ENCODE measurements around the gene HIC1. TPM values are rescaled to one million over a fixed set of nuclear protein-coding genes. Genes with fewer than 3 reads are reported as not detected.
"Not testable (repeated sequence)": the region's sequence is repeated elsewhere in the genome, so short reads cannot be mapped to it uniquely, and the experiment has no call there.

HIC1 gene, protein sequence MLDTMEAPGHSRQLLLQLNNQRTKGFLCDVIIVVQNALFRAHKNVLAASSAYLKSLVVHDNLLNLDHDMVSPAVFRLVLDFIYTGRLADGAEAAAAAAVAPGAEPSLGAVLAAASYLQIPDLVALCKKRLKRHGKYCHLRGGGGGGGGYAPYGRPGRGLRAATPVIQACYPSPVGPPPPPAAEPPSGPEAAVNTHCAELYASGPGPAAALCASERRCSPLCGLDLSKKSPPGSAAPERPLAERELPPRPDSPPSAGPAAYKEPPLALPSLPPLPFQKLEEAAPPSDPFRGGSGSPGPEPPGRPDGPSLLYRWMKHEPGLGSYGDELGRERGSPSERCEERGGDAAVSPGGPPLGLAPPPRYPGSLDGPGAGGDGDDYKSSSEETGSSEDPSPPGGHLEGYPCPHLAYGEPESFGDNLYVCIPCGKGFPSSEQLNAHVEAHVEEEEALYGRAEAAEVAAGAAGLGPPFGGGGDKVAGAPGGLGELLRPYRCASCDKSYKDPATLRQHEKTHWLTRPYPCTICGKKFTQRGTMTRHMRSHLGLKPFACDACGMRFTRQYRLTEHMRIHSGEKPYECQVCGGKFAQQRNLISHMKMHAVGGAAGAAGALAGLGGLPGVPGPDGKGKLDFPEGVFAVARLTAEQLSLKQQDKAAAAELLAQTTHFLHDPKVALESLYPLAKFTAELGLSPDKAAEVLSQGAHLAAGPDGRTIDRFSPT
- total RNA-seq: 23.5 TPM

- H3K36me3 ChIP-seq (ENCODE audit: control insufficient read depth in 3 of 3, insufficient read depth in 3 of 3, low read length in 3 of 3): peaks cover 0 to 4% (median 3%) of the 10 kb centered on the region in 3 donors
- H3K4me3 ChIP-seq (ENCODE audit: low read length in 3 of 3): peak within 1 kb of the TSS; percentile 56 to 68 (median 67)
- no peaks in the 10 kb centered on the region for H3K9me3 ChIP-seq (ENCODE audit: control insufficient read depth in 3 of 3, low read length in 3 of 3)
- H3K9ac ChIP-seq (ENCODE audit: low read depth in 1 of 3, low read length in 3 of 3): peak within 1 kb of the TSS in 2 of 3 donors; percentile 62 to 79
- H3K4me1 ChIP-seq (ENCODE audit: control insufficient read depth in 3 of 3, insufficient read depth in 3 of 3, low read length in 3 of 3): peaks cover 14 to 20% (median 18%) of the 10 kb centered on the region in 3 donors
- H3K27ac ChIP-seq (ENCODE audit: low read depth, low read length): peak within 1 kb of the TSS; percentile 81
- H3K27me3 ChIP-seq (ENCODE audit: control insufficient read depth in 3 of 3, insufficient read depth in 3 of 3, low read length in 3 of 3): peaks cover 0 to 23% (median 11%) of the 10 kb centered on the region in 3 donors
These were observed at the start of gene HIC1 for GRCh38 chr17:2054512-2055291. Gene HIC1 (plus strand): TSS chr17:2055103. CDS start chr17:2056691, 1,588 bp downstream.

DNA sequence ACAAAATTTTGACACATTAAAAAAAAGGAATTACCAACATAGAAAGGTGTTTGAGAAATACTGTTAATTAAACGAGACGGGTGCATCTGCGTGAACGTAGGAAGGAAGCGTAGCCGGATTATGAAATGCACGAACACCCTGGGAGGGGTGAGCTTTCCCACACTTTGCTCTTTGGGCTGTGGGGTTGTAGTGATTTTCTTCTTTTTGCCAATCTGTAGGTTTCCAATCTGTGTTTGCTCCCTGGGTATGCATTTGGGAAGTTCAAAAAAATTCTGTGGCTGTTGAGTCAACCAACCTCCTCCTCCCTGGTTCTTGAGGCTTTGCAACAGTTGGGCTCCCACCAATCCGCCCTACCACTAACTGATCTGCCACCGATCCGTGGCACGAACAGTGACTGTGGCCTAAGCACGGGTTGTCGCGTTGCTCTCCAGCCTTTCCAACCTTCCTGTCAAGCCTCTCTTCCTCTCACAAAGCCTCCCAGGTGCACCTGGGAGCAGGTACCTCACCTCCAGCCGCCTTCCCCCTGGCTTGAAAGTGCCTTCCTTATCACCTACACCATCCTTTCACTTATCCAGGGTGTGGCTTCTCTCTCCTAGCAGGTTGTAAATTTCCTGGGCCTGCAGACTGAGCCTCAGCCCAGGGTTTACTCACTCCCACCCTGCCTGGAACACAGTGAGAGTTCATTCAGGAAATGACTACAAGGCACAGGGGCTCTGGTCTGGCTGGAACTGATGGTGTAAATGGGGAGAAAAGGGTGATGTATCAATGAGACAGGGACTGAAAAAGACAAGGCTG is 46.4 kb upstream of the HIC1 start:
- H3K27ac ChIP-seq (ENCODE audit: low read depth, low read length): no peak overlapping the region
- no peaks in the 10 kb centered on the region for H3K36me3 ChIP-seq (ENCODE audit: control insufficient read depth in 3 of 3, insufficient read depth in 3 of 3, low read length in 3 of 3)
- H3K27me3 ChIP-seq (ENCODE audit: control insufficient read depth in 3 of 3, insufficient read depth in 3 of 3, low read length in 3 of 3): no peaks in the 10 kb centered on the region
- peaks cover 26 to 38% (median 26%) of the 10 kb centered on the region in 3 donors for H3K4me1 ChIP-seq (ENCODE audit: control insufficient read depth in 3 of 3, insufficient read depth in 3 of 3, low read length in 3 of 3)
- no peak overlapping the region for H3K4me3 ChIP-seq (ENCODE audit: low read length in 3 of 3)
- H3K9me3 ChIP-seq (ENCODE audit: control insufficient read depth in 3 of 3, low read length in 3 of 3): no peaks in the 10 kb centered on the region
- H3K9ac ChIP-seq (ENCODE audit: low read depth in 1 of 3, low read length in 3 of 3): no peak overlapping the region

DNA sequence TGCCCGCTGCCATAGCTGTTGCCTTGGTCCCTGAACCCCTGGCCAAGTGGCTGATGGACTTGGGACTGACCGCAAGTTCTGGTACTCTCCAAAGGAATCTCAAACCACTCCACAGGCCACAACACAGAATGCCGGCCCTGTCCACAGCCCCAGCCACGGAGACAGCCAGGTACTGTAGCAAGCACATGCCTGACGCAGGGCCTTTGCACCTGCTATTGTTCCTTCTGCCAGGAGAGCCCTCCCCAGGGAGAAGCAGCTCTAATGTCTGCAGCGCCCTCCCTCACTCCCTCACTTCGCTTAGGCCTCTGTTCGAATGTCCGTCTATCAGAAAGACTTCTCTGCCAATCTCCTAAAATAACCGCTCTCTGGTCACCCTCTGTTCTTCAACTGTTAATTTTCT is 45.2 kb upstream of the HIC1 start:
- Histone ChIP-seq H3K27ac (ENCODE audit: low read depth, low read length) (no peak overlapping the region), H3K4me1 (ENCODE audit: control insufficient read depth in 3 of 3, insufficient read depth in 3 of 3, low read length in 3 of 3) (peaks cover 19 to 31% (median 21%) of the 10 kb centered on the region in 3 donors), H3K9me3 (ENCODE audit: control insufficient read depth in 3 of 3, low read length in 3 of 3) (no peaks in the 10 kb centered on the region), H3K27me3 (ENCODE audit: control insufficient read depth in 3 of 3, insufficient read depth in 3 of 3, low read length in 3 of 3) (no peaks in the 10 kb centered on the region), H3K4me3 (ENCODE audit: low read length in 3 of 3) (no peak overlapping the region), H3K36me3 (ENCODE audit: control insufficient read depth in 3 of 3, insufficient read depth in 3 of 3, low read length in 3 of 3) (no peaks in the 10 kb centered on the region), H3K9ac (ENCODE audit: low read depth in 1 of 3, low read length in 3 of 3) (no peak overlapping the region)

DNA sequence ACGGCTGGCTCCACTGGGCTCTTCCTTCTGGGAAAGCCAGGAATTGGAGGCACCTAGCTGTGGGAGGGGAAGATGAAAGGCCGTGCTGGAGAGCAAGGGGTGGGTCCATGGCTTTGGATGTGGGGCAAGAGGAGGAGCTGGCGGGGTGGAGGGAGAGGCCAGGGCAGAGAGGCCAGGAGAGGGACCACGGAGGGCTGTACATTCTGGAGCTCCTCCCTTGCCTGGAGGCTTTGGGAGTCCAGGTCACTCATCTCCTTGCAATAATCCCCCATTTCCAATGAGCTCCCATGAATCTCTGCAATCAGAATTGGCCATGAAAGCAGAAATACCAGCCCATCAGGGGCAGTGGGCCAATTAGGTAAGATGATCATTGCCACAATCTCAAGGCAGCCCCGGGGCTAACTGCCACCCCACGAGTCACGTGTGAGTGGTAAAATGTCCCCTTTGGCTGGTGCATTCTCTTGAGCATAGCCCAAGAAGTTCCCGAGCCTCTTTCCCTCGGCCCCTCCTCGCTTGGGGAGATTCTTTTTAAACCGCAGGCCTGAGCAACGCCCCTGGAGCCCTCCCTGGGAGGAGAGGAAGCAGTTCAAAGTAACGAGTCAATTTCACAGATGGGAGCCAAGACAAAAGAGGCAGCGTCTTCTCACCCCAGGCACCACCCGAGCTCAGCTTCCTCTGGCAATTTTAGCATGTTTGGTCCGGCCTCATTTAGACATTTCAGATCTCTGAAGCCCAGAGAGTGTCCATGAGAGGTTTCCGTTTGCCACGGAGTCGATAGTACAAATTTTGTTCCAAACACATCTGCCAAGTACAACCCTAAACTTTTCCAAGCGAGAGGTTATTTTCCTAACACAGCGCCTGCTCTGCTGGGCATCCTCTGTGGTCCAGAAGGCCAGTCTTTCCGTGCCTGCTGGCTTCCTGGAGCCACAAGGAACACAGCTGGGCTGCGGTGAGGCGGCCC is 43.2 kb upstream of the HIC1 start:
- H3K4me3 ChIP-seq (ENCODE audit: low read length in 3 of 3): peak overlapping the region; percentile 17 to 56 (median 42)
- no peaks in the 10 kb centered on the region for H3K36me3 ChIP-seq (ENCODE audit: control insufficient read depth in 3 of 3, insufficient read depth in 3 of 3, low read length in 3 of 3)
- peaks cover 13 to 29% (median 14%) of the 10 kb centered on the region in 3 donors for H3K4me1 ChIP-seq (ENCODE audit: control insufficient read depth in 3 of 3, insufficient read depth in 3 of 3, low read length in 3 of 3)
- H3K27me3 ChIP-seq (ENCODE audit: control insufficient read depth in 3 of 3, insufficient read depth in 3 of 3, low read length in 3 of 3): no peaks in the 10 kb centered on the region
- peak overlapping the region; percentile 32 for H3K27ac ChIP-seq (ENCODE audit: low read depth, low read length)
- H3K9me3 ChIP-seq (ENCODE audit: control insufficient read depth in 3 of 3, low read length in 3 of 3): no peaks in the 10 kb centered on the region
- H3K9ac ChIP-seq (ENCODE audit: low read depth in 1 of 3, low read length in 3 of 3): peak overlapping the region; percentile 35 to 66 (median 65)

DNA sequence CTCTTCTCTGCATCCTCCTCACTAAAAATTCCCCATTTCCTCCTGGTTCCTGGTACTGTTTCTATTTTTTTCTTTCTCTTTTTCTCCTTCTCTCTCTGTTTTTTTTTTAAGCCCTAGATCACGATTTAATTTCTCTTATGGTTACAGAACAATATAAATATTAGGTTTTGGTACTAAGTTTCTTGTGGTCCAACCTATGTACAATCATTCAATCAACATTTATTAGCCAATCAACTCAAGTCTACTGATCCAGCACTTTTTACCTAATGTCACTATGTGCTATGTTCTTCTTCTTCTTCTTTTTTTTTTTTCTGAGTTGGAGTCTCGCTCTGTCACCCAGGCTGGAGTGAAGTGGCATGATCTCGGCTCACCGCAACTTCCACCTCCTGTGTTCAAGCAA is 42.4 kb upstream of the HIC1 start:
- no peaks in the 10 kb centered on the region for H3K27me3 ChIP-seq (ENCODE audit: control insufficient read depth in 3 of 3, insufficient read depth in 3 of 3, low read length in 3 of 3)
- H3K9me3 ChIP-seq (ENCODE audit: control insufficient read depth in 3 of 3, low read length in 3 of 3): no peaks in the 10 kb centered on the region
- peaks cover 17 to 33% (median 20%) of the 10 kb centered on the region in 3 donors for H3K4me1 ChIP-seq (ENCODE audit: control insufficient read depth in 3 of 3, insufficient read depth in 3 of 3, low read length in 3 of 3)
- peak overlapping the region in 2 of 3 donors; percentile 17 to 42 for H3K4me3 ChIP-seq (ENCODE audit: low read length in 3 of 3)
- no peak overlapping the region for H3K9ac ChIP-seq (ENCODE audit: low read depth in 1 of 3, low read length in 3 of 3)
- H3K36me3 ChIP-seq (ENCODE audit: control insufficient read depth in 3 of 3, insufficient read depth in 3 of 3, low read length in 3 of 3): no peaks in the 10 kb centered on the region
- peak overlapping the region; percentile 32 for H3K27ac ChIP-seq (ENCODE audit: low read depth, low read length)

DNA sequence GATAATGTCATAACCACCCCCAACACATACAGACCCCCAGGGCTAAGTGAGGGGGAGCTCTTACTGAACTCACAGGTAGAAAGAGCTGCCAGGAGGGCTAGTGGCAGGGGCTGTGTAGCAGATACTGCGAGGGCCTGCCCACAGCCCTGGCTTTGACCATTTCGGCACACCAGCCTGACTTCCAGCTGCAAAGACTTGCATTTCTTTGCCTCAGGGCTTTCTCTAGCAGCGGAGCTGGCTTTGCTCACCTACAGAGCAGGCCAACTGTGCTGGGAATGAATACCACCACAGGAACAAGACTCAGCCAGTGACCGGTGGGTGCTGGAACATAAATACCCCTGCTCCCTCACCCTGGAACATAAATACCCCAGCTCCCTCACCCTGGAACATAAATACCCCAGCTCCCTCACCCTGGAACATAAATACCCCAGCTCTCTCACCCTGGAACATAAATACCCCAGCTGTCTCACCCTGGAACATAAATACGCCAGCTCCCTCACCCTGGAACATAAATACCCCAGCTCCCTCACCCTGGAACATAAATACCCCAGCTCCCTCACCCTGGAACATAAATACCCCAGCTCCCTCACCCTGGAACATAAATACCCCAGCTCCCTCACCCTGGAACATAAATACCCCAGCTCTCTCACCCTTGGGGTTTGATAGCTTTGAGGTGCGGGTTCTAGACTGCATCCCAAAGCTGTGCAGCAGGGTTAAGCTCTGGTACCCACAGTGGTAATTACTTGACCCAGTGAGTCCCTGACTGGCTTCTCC is 41.5 kb upstream of the HIC1 start:
- not testable (repeated sequence) for H3K9ac ChIP-seq (ENCODE audit: low read depth in 1 of 3, low read length in 3 of 3); H3K27ac ChIP-seq (ENCODE audit: low read depth, low read length); H3K27me3 ChIP-seq (ENCODE audit: control insufficient read depth in 3 of 3, insufficient read depth in 3 of 3, low read length in 3 of 3); H3K36me3 ChIP-seq (ENCODE audit: control insufficient read depth in 3 of 3, insufficient read depth in 3 of 3, low read length in 3 of 3); H3K9me3 ChIP-seq (ENCODE audit: control insufficient read depth in 3 of 3, low read length in 3 of 3); H3K4me3 ChIP-seq (ENCODE audit: low read length in 3 of 3)
- H3K4me1 ChIP-seq (ENCODE audit: control insufficient read depth in 3 of 3, insufficient read depth in 3 of 3, low read length in 3 of 3): peaks cover 23 to 41% (median 25%) of the 10 kb centered on the region in 3 donors

GRCh38 chr17:2013994-2014317 is 40.9 kb upstream of the HIC1 start:
- peaks cover 0 to 5% (median 5%) of the 10 kb centered on the region in 3 donors for H3K27me3 ChIP-seq (ENCODE audit: control insufficient read depth in 3 of 3, insufficient read depth in 3 of 3, low read length in 3 of 3)
- H3K9ac ChIP-seq (ENCODE audit: low read depth in 1 of 3, low read length in 3 of 3): no peak overlapping the region
- H3K4me1 ChIP-seq (ENCODE audit: control insufficient read depth in 3 of 3, insufficient read depth in 3 of 3, low read length in 3 of 3): peaks cover 23 to 44% (median 25%) of the 10 kb centered on the region in 3 donors
- no peaks in the 10 kb centered on the region for H3K9me3 ChIP-seq (ENCODE audit: control insufficient read depth in 3 of 3, low read length in 3 of 3)
- H3K27ac ChIP-seq (ENCODE audit: low read depth, low read length): no peak overlapping the region
- H3K4me3 ChIP-seq (ENCODE audit: low read length in 3 of 3): no peak overlapping the region
- H3K36me3 ChIP-seq (ENCODE audit: control insufficient read depth in 3 of 3, insufficient read depth in 3 of 3, low read length in 3 of 3): no peaks in the 10 kb centered on the region

GRCh38 chr17:2015314-2015713 is 39.6 kb upstream of the HIC1 start:
- H3K27me3 ChIP-seq (ENCODE audit: control insufficient read depth in 3 of 3, insufficient read depth in 3 of 3, low read length in 3 of 3): peaks cover 0 to 8% (median 5%) of the 10 kb centered on the region in 3 donors
- no peak overlapping the region for H3K9ac ChIP-seq (ENCODE audit: low read depth in 1 of 3, low read length in 3 of 3)
- no peak overlapping the region for H3K27ac ChIP-seq (ENCODE audit: low read depth, low read length)
- H3K4me3 ChIP-seq (ENCODE audit: low read length in 3 of 3): no peak overlapping the region
- H3K9me3 ChIP-seq (ENCODE audit: control insufficient read depth in 3 of 3, low read length in 3 of 3): no peaks in the 10 kb centered on the region
- H3K36me3 ChIP-seq (ENCODE audit: control insufficient read depth in 3 of 3, insufficient read depth in 3 of 3, low read length in 3 of 3): no peaks in the 10 kb centered on the region
- H3K4me1 ChIP-seq (ENCODE audit: control insufficient read depth in 3 of 3, insufficient read depth in 3 of 3, low read length in 3 of 3): peaks cover 23 to 52% (median 25%) of the 10 kb centered on the region in 3 donors
